Erythroblast (primary cell): ENCODE measurements around the gene SEC14L2.
A peak's percentile ranks its signal among the peaks of the same experiment; 100 is the strongest.

Source experiments
- DNase-seq, 2 experiments: peaks; one replicate each; lab custom pipeline; 2025; lab: John Stamatoyannopoulos, UW
- GATA1 ChIP-seq: IDR thresholded peaks from 2 replicates; pipeline ENCODE4 v1.6.1; 2011; ENCODE audit warnings: low read depth, mild to moderate bottlenecking, control low read depth, low read length, moderate library complexity
- POLR2A ChIP-seq: IDR thresholded peaks from 2 replicates; pipeline ENCODE4 v1.6.1; 2011; ENCODE audit warnings: mild to moderate bottlenecking, low read length

Gene SEC14L2

GRCh38 chr22:30396871-30397655 lies at the start of gene SEC14L2:
TSS of gene SEC14L2 (plus strand) at chr22:30397018. CDS start at chr22:30397117, 99 bp downstream.
- TF ChIP-seq POLR2A (peak; percentile 79), GATA1 (no peak)
- DNase-seq, result peak; percentile 67 to 76

- no peak for DNase-seq
- TF ChIP-seq POLR2A (no peak), GATA1 (no peak)
Observed at GRCh38 chr22:30347255-30347892, 49.4 kb upstream of the SEC14L2 start.

GRCh38 chr22:30348404-30348803 lies 48.4 kb upstream of the SEC14L2 start:
- DNase-seq, result no peak
- TF ChIP-seq POLR2A (no peak), GATA1 (no peak)

- no peak for DNase-seq
- no peak for TF ChIP-seq POLR2A
- no peak for TF ChIP-seq GATA1
Observed at GRCh38 chr22:30348809-30349208, 48.0 kb upstream of the SEC14L2 start.

- TF ChIP-seq GATA1 (no peak), POLR2A (no peak)
- no peak for DNase-seq
Observed at GRCh38 chr22:30351226-30351625, 45.6 kb upstream of the SEC14L2 start.

GRCh38 chr22:30354644-30355043 lies 42.2 kb upstream of the SEC14L2 start:
- TF ChIP-seq POLR2A, result no peak
- TF ChIP-seq GATA1, result no peak

GRCh38 chr22:30356449-30357235 lies 40.2 kb upstream of the SEC14L2 start, which contains the start of the genes CCDC157 and SF3A1:
TSS of gene CCDC157 (plus strand) at chr22:30357007. CDS start at chr22:30366001, 8,994 bp downstream.
TSS of gene SF3A1 (minus strand) at chr22:30356894. CDS start at chr22:30356792, 102 bp downstream.
- peak; percentile 94 for TF ChIP-seq POLR2A
- TF ChIP-seq GATA1, result no peak

More at GRCh38 chr22:30354644-30355043, 42.2 kb upstream of the SEC14L2 start:
- DNase-seq, result no peak

GRCh38 chr22:30357236-30357570 lies 39.6 kb upstream of the SEC14L2 start:
- DNase-seq, result no peak
- TF ChIP-seq POLR2A, result no peak
- TF ChIP-seq GATA1, result no peak

More at GRCh38 chr22:30356449-30357235, 40.2 kb upstream of the SEC14L2 start, which contains the start of the genes CCDC157 and SF3A1:
- DNase-seq, result peak; percentile 93 to 95

GRCh38 chr22:30357650-30358215 lies 39.1 kb upstream of the SEC14L2 start:
- TF ChIP-seq POLR2A (no peak), GATA1 (no peak)
- no peak for DNase-seq

- no peak for DNase-seq
- TF ChIP-seq GATA1, result no peak
- no peak for TF ChIP-seq POLR2A
Observed at GRCh38 chr22:30358541-30358940, 38.3 kb upstream of the SEC14L2 start.

- peak in 1 of 2 experiments; percentile 40 for DNase-seq
Observed at GRCh38 chr22:30361916-30362650, 34.7 kb upstream of the SEC14L2 start.

GRCh38 chr22:30362651-30363281 lies 34.1 kb upstream of the SEC14L2 start:
- no peak for TF ChIP-seq GATA1
- peak; percentile 47 for TF ChIP-seq POLR2A
- peak; percentile 89 to 92 for DNase-seq

More at GRCh38 chr22:30361916-30362650, 34.7 kb upstream of the SEC14L2 start:
- TF ChIP-seq GATA1, result no peak
- no peak for TF ChIP-seq POLR2A

GRCh38 chr22:30365891-30366290 lies 30.9 kb upstream of the SEC14L2 start:
- DNase-seq, result no peak
- TF ChIP-seq GATA1 (no peak), POLR2A (no peak)
